NCI-H1417 (cell line): ENCODE measurements around the gene EIF3F.

Experiments
- DNase-seq, 3 experiments: peaks; one replicate each; lab custom pipeline; 2025; lab: John Stamatoyannopoulos, UW

Gene EIF3F

GRCh38 chr11:8022876-8023275 is 35.7 kb downstream of the EIF3F start:
- no peak for DNase-seq

DNA sequence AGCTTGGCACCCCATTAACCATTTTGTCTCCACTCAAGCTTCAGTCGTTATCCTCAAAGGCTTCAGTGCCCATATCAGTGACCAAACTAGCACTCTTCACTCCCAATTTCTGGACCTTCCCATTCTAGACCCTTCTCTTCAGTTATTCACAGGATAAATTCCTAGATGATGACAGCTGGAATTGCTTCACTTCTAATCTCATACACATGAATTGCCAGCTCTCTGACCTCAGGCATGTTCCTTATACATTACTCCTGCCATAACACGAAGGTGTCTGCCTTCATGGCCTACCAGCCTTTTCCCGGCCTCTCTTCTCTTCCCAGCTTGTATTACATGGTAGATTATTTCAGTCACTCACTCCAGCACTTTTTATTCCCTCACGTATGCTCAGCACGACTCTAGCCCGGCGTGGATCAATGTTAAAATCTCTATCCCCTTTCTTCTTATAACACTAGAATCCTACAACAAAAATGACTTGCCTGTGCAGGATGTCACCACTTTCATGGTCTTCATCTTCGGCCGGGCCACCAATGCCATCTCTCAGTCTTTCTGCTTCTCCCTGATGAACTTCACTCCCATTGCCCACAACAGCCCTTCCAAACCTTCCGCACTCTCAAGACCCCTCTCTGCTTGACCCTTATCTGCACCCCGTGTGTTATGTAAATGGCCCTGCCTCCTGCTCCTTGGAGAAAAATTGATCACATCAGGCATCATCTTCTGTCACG is 36.9 kb downstream of the EIF3F start:
- no peak for DNase-seq

GRCh38 chr11:8025123-8025522 is 38.0 kb downstream of the EIF3F start:
- no peak for DNase-seq

DNA sequence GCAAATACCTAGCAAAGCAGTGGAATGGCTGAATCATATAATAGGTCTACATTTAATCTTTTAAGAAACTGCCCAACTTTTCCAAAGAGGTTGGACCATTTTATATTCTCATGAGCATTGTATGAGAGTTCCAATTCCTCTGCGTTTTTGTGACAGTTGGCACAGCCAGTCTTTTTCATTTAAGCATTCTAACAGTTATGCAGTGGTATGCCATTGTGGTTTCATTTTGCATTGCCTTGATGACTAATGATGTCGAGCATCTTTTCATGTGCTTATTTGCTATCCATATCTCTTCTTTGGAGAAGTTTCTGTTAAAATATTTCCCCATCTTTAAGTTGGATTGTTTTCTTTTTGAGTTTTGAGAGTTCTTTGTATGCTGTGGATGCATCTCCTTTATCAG is 38.7 kb downstream of the EIF3F start:
- DNase-seq = no peak

DNA sequence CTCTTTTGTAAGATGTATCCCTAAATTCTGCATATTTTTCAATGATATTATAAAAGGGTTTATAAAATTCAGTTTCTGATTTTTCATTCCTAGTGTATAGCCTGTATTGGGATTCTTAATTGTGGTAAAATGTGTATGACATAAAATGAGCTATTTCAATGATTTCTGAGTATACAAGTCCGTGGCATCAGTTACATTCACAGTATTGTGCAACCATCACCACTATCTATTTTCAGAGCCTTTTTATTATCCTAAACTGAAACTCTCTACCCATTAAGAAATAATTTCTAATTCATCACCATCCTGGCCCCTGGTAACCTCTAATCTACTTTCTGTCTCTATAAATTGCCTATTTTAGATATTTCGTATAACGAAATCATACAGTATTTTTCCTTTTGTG is 39.8 kb downstream of the EIF3F start:
- no peak for DNase-seq

GRCh38 chr11:8028766-8029165 is 41.6 kb downstream of the EIF3F start:
- DNase-seq = no peak

GRCh38 chr11:8030526-8031247 is 43.5 kb downstream of the EIF3F start:
- no peak for DNase-seq

DNA sequence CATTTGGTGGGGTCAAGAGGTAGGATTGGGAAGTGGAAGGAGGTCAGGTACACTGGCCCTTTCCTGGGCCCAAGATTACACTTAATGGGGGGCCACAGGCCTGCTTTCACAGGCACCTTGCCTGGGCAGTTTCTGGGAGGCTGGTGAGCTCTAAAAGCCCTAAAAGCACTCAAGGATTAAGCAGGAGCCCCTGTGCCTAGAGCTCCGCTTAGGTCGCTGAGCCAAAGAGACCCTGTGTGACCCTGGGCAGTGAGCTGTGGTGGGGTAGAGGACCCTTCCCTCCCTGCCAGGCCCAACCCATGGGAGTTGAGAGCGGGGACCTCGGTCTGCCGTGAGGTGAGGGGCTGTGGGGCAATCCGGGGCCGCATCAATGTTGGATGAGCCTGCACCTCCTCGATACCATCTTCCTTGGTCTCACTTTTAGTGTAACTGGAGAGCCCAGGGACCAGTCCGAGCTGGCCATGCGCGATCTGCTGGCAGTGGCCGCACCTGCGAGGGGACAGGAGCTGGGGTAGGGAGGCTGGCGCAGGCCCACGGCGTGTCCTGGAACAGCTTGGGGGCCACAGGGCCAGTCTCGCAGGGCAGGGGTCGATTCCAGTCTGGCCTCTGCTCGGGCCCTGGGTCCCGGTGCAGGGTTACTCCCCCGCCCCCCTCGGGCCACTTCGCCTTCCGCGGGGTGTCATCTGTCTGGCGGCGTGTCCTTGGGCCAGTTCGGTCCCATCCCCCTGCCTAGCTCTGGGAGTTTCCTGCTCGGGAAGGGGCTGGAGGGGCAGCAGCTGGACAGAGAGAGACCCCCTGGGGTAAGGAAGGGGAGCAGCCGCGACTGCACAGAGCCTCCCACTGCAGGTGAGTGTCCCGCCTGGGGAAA is 44.3 kb downstream of the EIF3F start:
- no peak for DNase-seq

DNA sequence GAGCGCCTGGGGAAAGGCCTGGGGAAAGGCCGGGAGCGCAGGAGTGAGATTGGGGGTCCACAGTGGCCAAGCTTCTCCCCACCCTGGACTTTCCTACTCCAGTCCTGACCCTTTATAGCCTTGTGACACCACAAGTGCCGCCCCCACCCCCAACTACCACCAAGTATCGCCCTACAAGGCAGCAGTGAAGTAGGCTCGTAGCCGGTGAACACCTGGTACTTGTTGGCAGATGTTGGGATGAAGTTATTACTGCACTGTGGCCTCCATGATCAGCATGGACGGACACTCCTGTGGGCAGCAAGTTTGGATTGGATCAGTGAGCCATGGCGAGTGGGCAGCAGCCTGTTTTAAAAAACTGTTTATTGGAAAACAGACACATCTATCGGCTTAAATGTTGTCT is 45.0 kb downstream of the EIF3F start:
- DNase-seq = no peak

DNA sequence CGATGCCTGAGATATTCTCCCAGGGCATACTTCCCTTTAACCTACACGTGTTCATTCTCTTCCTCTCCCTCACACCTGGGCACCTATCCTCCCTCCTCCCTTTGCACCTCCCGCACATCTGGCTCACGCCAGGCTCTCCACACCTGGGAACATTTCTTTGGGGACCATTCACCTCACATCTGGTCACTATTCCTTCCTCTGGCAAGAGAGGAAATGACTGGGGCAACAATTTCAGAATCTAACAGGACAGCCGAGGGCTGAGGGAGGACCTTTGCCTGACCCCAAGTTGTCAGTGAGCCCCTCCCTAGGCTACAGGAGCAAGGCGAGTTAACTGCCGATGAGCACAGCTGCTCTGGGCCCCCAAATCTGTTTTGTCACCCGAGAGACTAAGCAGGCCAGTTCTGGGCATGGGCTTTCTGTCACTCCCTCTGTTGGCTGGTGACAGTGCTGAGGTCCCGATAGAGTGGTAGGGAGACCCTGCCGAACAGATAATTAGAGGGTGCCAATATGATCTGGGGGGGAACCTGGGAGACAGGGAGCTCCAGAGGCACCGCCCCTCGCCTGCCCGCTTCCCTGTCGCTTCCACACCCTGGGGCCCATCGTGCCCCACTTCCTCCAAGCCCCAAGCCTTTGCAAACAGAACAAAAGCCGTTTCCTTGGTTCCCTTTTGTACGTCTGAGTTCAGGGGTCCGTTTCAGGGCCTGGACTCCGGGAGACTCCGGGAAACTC is 45.6 kb downstream of the EIF3F start:
- no peak for DNase-seq

DNA sequence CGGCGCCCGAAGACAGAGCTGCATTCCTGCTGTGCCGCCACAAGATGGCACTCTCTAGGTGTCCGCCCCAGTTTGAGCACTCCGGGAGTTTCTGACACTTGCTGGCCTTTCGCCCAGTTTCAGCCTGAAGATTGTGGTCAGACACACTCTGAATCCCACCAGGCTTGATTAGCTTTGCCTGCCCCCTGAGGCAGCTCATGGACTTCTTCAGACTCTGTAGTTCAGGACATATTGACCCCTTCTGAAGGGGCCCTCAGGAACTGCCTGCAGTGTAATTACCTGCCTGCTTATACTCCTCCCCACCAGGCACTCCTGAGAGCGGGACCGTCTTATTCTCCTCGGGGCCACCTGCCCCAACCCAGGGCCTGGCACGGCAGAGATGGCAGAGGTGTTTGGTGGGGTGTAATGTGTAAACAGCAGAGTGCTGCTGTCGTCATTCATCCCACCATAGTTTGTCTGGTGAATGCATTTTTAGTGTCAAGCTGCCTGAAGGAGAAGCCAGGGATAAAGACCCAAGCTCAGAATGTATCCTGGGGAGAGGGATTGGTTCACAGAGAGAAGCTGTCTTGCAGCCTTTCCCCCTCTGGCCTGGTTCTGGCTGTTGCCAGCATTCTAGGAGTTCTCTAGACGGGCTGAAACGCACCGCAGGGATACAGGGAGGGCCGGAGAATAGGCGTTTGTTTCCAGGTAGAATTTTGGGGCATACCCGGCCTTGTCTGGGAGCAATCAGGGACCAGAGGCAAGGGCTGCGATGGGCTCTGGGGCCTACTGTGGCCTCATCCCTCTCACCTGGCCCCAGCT is 46.4 kb downstream of the EIF3F start:
- peak; percentile 44 to 79 (median 52) for DNase-seq

DNA sequence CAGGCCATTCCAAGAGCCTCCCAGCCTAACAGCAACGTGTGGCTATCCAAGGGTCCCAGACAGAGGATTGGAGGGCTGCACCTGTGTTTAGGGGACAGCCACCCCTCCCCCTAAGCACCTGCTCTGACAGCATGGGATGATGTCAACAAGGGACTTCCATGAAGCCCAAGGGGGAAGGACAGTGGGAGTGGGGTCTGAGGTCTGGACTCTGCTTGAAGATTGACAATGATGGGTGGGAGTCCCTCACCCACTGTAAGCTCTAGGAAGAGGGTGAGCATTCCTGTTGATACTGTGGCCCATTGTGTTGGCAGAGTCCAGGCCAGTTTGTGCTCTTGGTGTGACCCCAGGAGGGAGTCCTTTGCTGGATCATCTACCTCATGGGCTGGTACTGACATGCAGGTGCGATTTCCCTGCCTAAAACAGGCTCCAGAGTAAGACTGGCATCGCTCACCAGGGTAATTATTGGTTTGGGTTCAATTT is 47.0 kb downstream of the EIF3F start:
- peak in 1 of 3 experiments; percentile 33 for DNase-seq

DNA sequence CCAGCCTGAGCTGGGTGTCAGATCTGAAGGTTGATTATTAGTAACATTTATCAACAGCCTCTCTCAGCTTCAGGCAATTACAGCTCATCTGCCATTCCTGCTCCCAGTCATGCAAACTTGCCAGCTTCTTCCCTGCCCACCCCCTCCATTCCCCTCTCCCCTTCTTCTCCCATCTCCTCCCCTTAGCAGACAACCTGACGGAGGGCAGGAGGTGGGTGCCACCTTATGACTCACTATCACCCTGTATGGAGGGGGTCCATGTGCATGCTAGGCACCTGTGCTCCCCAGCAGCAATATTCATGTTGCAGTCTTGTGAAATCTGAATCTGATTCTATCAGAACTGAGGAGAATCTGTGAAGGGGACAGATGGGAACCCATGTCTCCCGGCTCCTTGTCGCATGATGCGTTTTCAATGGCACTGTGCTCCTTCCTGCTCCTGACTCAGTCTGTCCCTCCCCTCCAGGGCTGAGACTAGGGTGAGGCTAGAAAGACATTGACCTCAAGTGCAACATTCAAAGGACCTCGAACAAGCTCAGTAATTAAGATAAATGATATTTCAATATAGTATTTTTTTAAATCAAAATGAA is 47.6 kb downstream of the EIF3F start:
- peak in 1 of 3 experiments; percentile 13 for DNase-seq

DNA sequence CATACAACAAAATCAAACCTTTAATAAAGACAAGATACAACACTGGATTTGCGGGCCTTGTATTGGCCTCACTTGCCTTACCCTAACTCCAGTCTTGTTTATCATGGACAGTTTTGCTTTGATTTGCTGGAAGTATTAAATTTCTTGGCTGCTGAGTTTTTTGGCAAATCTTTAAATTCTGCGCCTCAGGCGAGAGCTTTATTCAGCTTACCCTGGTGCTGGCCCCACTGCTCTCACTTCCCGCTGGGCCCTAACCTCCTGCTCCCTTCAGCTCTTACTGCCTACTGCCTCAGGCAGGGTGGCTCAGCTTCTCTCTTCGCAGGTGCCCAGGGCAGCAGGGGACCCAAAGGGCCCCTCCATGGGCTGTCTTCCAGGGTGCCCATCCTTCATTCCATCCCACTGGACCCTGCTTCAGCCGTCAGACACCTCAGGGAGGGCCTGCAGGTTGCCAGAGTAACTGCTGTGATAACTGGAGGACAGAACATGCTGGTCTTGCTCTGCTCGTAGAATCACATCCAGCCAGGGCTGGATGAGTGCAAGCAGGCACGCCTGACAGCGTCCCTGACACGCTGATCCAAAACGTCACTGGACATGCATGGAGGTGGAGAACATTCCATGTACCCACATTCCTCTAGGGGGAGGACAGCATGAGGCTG is 48.2 kb downstream of the EIF3F start:
- DNase-seq = no peak

GRCh38 chr11:8036002-8036802 is 49.1 kb downstream of the EIF3F start:
- DNase-seq = no peak

DNA sequence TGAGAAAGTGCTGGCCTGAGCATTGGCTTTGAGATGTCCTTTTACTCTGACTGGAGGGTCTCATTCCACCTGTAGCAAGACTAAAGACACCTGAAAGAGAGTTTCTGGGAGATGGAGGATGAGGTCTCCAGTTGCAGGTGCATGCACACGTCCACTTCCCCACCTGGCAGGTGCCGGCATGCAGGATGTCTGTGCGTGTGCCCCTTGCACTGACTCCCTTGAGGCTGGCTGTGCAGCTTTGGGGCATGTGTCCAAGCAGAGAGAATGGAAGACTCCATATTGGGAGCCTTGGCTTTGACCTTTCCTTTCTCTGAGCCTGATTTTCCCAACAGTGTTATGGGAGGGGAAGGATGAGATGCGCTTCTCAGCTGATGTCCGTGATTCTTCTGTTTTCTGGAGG is 49.8 kb downstream of the EIF3F start:
- no peak for DNase-seq

- DNase-seq = peak in 2 of 3 experiments; percentile 70 to 90
Observed at GRCh38 chr11:8038393-8038792, 51.3 kb downstream of the EIF3F start.

DNA sequence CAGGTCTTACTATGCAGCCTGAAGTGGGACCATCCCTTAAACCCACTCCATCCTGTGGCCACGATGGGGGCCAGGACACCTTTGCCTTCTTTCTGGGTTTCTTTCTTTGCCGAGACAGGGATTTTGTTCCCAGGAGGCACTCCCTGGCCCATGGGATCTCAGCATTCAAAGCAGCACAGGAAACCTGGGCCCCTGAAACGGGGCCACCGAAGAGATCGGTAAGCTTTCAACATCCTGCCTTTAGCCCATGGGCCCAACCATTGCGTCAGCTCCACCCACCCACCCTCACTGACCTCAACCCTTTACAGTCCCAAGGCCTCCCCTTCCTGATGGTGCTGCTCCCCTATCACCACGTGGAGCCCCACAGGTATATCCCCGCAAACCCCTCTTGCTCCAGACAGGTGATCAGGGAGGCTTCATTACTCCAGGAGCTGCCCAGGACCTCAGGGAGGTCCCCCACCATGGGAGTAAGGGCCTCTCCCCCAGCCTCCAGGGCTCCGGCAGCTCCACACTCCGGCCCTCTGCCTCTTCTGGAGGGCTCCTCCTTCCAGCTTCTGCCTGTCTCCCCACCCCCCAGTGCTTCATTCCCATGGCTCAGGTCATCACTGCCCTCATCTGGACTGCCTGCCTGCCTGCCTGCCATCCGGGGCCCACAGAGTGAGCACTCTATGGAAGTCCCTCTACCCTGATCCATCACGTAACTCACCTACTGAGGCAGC is 51.8 kb downstream of the EIF3F start:
- DNase-seq = no peak
